Measurements from ENCODE around the gene RAB40B. TPM values are rescaled to one million over a fixed set of nuclear protein-coding genes. Genes with fewer than 3 reads are reported as not detected.

Gene RAB40B
- total RNA-seq, 1 experiment from 2014 or later, result 6.3 TPM

- BruUV-seq (replicated peaks), result no TSS peak
- peaks cover 64% of the 10 kb centered on the region for H3K36me3 Mint-ChIP-seq (ENCODE audit: insufficient read depth, unreplicated experiment)
- no peak overlapping the region for H3K4me3 Mint-ChIP-seq (ENCODE audit: unreplicated experiment)
- H3K27ac Mint-ChIP-seq (ENCODE audit: low read depth, unreplicated experiment), result peak overlapping the region; percentile 30
- no peak for DNase-seq (ENCODE audit: unreplicated experiment)
- TF ChIP-seq, protein P1, sequence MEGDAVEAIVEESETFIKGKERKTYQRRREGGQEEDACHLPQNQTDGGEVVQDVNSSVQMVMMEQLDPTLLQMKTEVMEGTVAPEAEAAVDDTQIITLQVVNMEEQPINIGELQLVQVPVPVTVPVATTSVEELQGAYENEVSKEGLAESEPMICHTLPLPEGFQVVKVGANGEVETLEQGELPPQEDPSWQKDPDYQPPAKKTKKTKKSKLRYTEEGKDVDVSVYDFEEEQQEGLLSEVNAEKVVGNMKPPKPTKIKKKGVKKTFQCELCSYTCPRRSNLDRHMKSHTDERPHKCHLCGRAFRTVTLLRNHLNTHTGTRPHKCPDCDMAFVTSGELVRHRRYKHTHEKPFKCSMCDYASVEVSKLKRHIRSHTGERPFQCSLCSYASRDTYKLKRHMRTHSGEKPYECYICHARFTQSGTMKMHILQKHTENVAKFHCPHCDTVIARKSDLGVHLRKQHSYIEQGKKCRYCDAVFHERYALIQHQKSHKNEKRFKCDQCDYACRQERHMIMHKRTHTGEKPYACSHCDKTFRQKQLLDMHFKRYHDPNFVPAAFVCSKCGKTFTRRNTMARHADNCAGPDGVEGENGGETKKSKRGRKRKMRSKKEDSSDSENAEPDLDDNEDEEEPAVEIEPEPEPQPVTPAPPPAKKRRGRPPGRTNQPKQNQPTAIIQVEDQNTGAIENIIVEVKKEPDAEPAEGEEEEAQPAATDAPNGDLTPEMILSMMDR (IDR thresholded peaks at IDR 0.05; ENCODE audit: unreplicated experiment), result no peak
- ChIA-PET POLR2A (interaction anchor here (1.3 kb wide), 1 partner anchor 14 kb away, joined by 4 read pairs; no protein-coding TSS in a partner anchor), CTCF (no interaction called here)
- peaks cover 6% of the 10 kb centered on the region for H3K4me1 Mint-ChIP-seq (ENCODE audit: insufficient read depth, unreplicated experiment)
- no peaks in the 10 kb centered on the region for H3K27me3 Mint-ChIP-seq (ENCODE audit: insufficient read depth, unreplicated experiment)
- no peaks in the 10 kb centered on the region for H3K9me3 Mint-ChIP-seq (ENCODE audit: unreplicated experiment)
- intact Hi-C loops (cut with micrococcal nuclease), result no loop called here
Measured at GRCh38 chr17:82636626-82637598, 61.6 kb downstream of the RAB40B start.

DNA sequence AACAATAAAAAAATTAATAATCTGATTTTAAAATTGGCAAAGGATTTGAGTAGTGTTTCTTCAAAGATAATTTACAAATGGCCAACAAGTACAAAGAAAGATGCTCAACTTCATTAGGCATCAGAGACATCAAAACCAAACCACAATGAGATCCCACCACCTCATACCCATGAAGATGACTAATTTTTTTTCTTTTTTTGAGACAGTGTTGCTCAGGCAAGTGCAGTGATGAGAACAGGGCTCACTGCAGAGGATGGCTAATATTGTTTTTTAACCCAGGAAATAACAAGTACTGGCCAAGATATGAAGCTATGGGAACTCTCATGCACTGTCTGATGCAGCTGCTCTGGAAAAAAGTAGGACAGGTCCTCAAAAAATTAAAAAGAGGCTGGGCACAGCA lies 65.2 kb downstream of the RAB40B start:
- BruUV-seq (replicated peaks), result no TSS peak
- POLR2A ChIA-PET, result no interaction called here
- CTCF ChIA-PET, result interaction anchor here (0.5 kb wide), 1 partner anchor 95 kb away, joined by 3 read pairs; no protein-coding TSS in a partner anchor
- Mint-ChIP-seq H3K27me3 (ENCODE audit: insufficient read depth, unreplicated experiment) (no peaks in the 10 kb centered on the region), H3K4me1 (ENCODE audit: insufficient read depth, unreplicated experiment) (peaks cover 6% of the 10 kb centered on the region), H3K27ac (ENCODE audit: low read depth, unreplicated experiment) (no peak overlapping the region), H3K9me3 (ENCODE audit: unreplicated experiment) (no peaks in the 10 kb centered on the region), H3K36me3 (ENCODE audit: insufficient read depth, unreplicated experiment) (peaks cover 69% of the 10 kb centered on the region), H3K4me3 (ENCODE audit: unreplicated experiment) (no peak overlapping the region)
- TF ChIP-seq, protein P1 (IDR thresholded peaks at IDR 0.05; ENCODE audit: unreplicated experiment), result no peak
- intact Hi-C loops (cut with micrococcal nuclease), result no loop called here
- no peak for DNase-seq (ENCODE audit: unreplicated experiment)

- intact Hi-C loops (cut with micrococcal nuclease), result no loop called here
- Mint-ChIP-seq H3K4me1 (ENCODE audit: insufficient read depth, unreplicated experiment) (peaks cover 10% of the 10 kb centered on the region), H3K27me3 (ENCODE audit: insufficient read depth, unreplicated experiment) (no peaks in the 10 kb centered on the region), H3K27ac (ENCODE audit: low read depth, unreplicated experiment) (no peak overlapping the region), H3K36me3 (ENCODE audit: insufficient read depth, unreplicated experiment) (peaks cover 78% of the 10 kb centered on the region), H3K9me3 (ENCODE audit: unreplicated experiment) (no peaks in the 10 kb centered on the region), H3K4me3 (ENCODE audit: unreplicated experiment) (no peak overlapping the region)
- no peak for DNase-seq (ENCODE audit: unreplicated experiment)
- TF ChIP-seq, protein P1 (IDR thresholded peaks at IDR 0.05; ENCODE audit: unreplicated experiment), result no peak
- BruUV-seq (replicated peaks), result no TSS peak
- POLR2A ChIA-PET, result interaction anchor here (0.7 to 0.8 kb wide), 2 partner anchors 15 to 84 kb away, joined by 3 read pairs; partner anchors contain the start of gene FN3KRP
- CTCF ChIA-PET, result no interaction called here
Measured at GRCh38 chr17:82632451-82632850, 66.0 kb downstream of the RAB40B start.

GRCh38 chr17:82631544-82631943 lies 67.0 kb downstream of the RAB40B start:
- Mint-ChIP-seq H3K9me3 (ENCODE audit: unreplicated experiment) (no peaks in the 10 kb centered on the region), H3K27ac (ENCODE audit: low read depth, unreplicated experiment) (no peak overlapping the region), H3K4me3 (ENCODE audit: unreplicated experiment) (no peak overlapping the region), H3K4me1 (ENCODE audit: insufficient read depth, unreplicated experiment) (peaks cover 8% of the 10 kb centered on the region), H3K36me3 (ENCODE audit: insufficient read depth, unreplicated experiment) (peaks cover 87% of the 10 kb centered on the region), H3K27me3 (ENCODE audit: insufficient read depth, unreplicated experiment) (no peaks in the 10 kb centered on the region)
- POLR2A ChIA-PET, result no interaction called here
- CTCF ChIA-PET, result interaction anchor here (0.7 kb wide), 1 partner anchor 10 kb away, joined by 3 read pairs; no protein-coding TSS in a partner anchor
- no TSS peak for BruUV-seq (replicated peaks)
- TF ChIP-seq, protein P1 (IDR thresholded peaks at IDR 0.05; ENCODE audit: unreplicated experiment), result no peak
- DNase-seq (ENCODE audit: unreplicated experiment), result no peak
- intact Hi-C loops (cut with micrococcal nuclease), result no loop called here
